SK-N-SH (cell line): ENCODE results near the gene NKD1. TPM values are rescaled to one million over a fixed set of nuclear protein-coding genes. Genes with fewer than 3 reads are reported as not detected.

Experiments
- CTCF ChIA-PET: fragments of 300-600, 350-600 bp; formaldehyde crosslinking; extraction: SDS; loops from one replicate; lab custom pipeline; 2021; lab: Yijun Ruan, JAX
- POLR2A ChIA-PET: fragments of 350-600 bp; sonication (Branson Sonifier 250); formaldehyde crosslinking; extraction: SDS; loops from one replicate; lab custom pipeline; 2020; ENCODE audit warnings: antibody characterized with exemption, inconsistent platforms; lab: Yijun Ruan, JAX
- DNase-seq: peaks from one replicate; pipeline ENCODE4 v3.0.0; 2012
- H2AFZ ChIP-seq: fragments of 200-600 bp; sonication (generic); 2 replicates; pipeline ENCODE4 v1.8.1; 2016; ENCODE audit warnings: antibody characterized with exemption, mild to moderate bottlenecking, low read depth
- H3F3A ChIP-seq: fragments of 200-600 bp; sonication (generic); replicated peaks from 2 replicates; pipeline ENCODE3; 2016; ENCODE audit warnings: antibody characterized with exemption, mild to moderate bottlenecking; ENCODE audit not compliant: insufficient read depth
- H3K27ac ChIP-seq, 2 experiments: fragments of 200-500 bp in 1 of 2; fragments of 200-600 bp in 1 of 2; sonication (Bioruptor generic) in 1 of 2; sonication (generic), shearing (Covaris generic) in 1 of 2; 2 replicates each; pipeline versions ENCODE4 v1.5.1 to v1.6.1; 2014 to 2016; ENCODE audit warnings: low read depth in 2 of 2, inconsistent platforms in 1 of 2, low read length in 1 of 2, mild to moderate bottlenecking in 1 of 2, mixed read lengths in 1 of 2
- H3K27me3 ChIP-seq: fragments of 200-600 bp; sonication (generic), shearing (Covaris generic); 2 replicates; pipeline ENCODE4 v1.6.1; 2016; ENCODE audit warnings: mixed run types; ENCODE audit not compliant: insufficient read depth
- H3K36me3 ChIP-seq, 2 experiments: fragments of 200-500 bp in 1 of 2; fragments of 200-600 bp in 1 of 2; sonication (Bioruptor generic) in 1 of 2; sonication (generic) in 1 of 2; replicated peaks in 1 of 2; 2 replicates each; pipeline versions ENCODE3 to v1.5.1; 2014 to 2016; ENCODE audit warnings: low read length in 1 of 2, mild to moderate bottlenecking in 1 of 2; ENCODE audit not compliant: insufficient read depth in 2 of 2, control insufficient read depth in 1 of 2
- H3K4me1 ChIP-seq, 2 experiments: fragments of 200-500 bp in 1 of 2; fragments of 200-600 bp in 1 of 2; sonication (Bioruptor generic) in 1 of 2; sonication (generic), shearing (Covaris generic) in 1 of 2; 2 replicates each; pipeline versions ENCODE4 v1.5.1 to v1.6.1; 2014 to 2016; ENCODE audit warnings: low read depth in 1 of 2, low read length in 1 of 2, mixed run types in 1 of 2; ENCODE audit not compliant: insufficient read depth in 2 of 2, control insufficient read depth in 1 of 2
- H3K4me2 ChIP-seq: fragments of 200-600 bp; sonication (generic), shearing (Covaris generic); 2 replicates; pipeline ENCODE4 v1.6.1; 2017; ENCODE audit warnings: mixed run types
- H3K4me3 ChIP-seq, 2 experiments: fragments of 200-500 bp in 1 of 2; fragments of 200-600 bp in 1 of 2; sonication (Bioruptor generic) in 1 of 2; sonication (generic), shearing (Covaris generic) in 1 of 2; 2 replicates each; pipeline versions ENCODE4 v1.5.1 to v1.8.1; 2014 to 2016; ENCODE audit warnings: low read depth in 2 of 2, inconsistent platforms in 1 of 2, low read length in 1 of 2, mild to moderate bottlenecking in 1 of 2, mixed read lengths in 1 of 2, moderate library complexity in 1 of 2
- H3K79me2 ChIP-seq: fragments of 200-600 bp; sonication (generic); 2 replicates; pipeline ENCODE4 v1.8.1; 2017; ENCODE audit warnings: mild to moderate bottlenecking; ENCODE audit not compliant: insufficient read depth
- H3K9ac ChIP-seq: fragments of 200-600 bp; sonication (generic); 2 replicates; pipeline ENCODE4 v1.6.1; 2017; ENCODE audit warnings: mixed run types
- H3K9me2 ChIP-seq: fragments of 200-600 bp; sonication (generic); 2 replicates; pipeline ENCODE4 v1.6.1; 2017; ENCODE audit warnings: mixed run types
- H3K9me3 ChIP-seq: fragments of 200-600 bp; sonication (generic); 2 replicates; pipeline ENCODE4 v1.6.1; 2017; ENCODE audit warnings: mixed run types, mild to moderate bottlenecking, moderate library complexity
- H4K20me1 ChIP-seq: fragments of 200-600 bp; sonication (generic); 2 replicates; pipeline ENCODE4 v1.6.1; 2017; ENCODE audit warnings: mild to moderate bottlenecking, mixed run types; ENCODE audit not compliant: insufficient read depth
- CHD2 ChIP-seq: fragments of 150-350 bp; IDR thresholded peaks from 2 replicates; pipeline ENCODE4 v1.6.1; 2018; ENCODE audit warnings: low read length; ENCODE audit not compliant: partially characterized antibody
- CTCF ChIP-seq: fragments of 200-600 bp; sonication (generic); IDR thresholded peaks from 2 replicates; pipeline ENCODE4 v1.6.1; 2017; ENCODE audit warnings: antibody characterized with exemption, mild to moderate bottlenecking, moderate library complexity
- EP300 ChIP-seq, 2 experiments: IDR thresholded peaks; 2 replicates each; pipeline versions ENCODE4 v1.4.0 to v1.6.1; 2012; ENCODE audit warnings: borderline replicate concordance in 1 of 2, low read depth in 1 of 2, low read length in 1 of 2
- FOSL2 ChIP-seq: IDR thresholded peaks from 2 replicates; pipeline ENCODE4 v1.4.0; 2012; ENCODE audit warnings: low read depth, mild to moderate bottlenecking, moderate library complexity, borderline replicate concordance
- FOXJ3 ChIP-seq: sonication (generic); formaldehyde crosslinking; IDR thresholded peaks from 2 replicates; pipeline ENCODE4 v1.5.1; 2020; ENCODE audit warnings: mild to moderate bottlenecking, missing genetic modification reagents
- GATA2 ChIP-seq: sonication (generic); formaldehyde crosslinking; IDR thresholded peaks from 2 replicates; pipeline ENCODE4 v1.5.0; 2020; ENCODE audit warnings: mild to moderate bottlenecking, missing genetic modification reagents
- IRF3 ChIP-seq: fragments of 150-350 bp; IDR thresholded peaks from 2 replicates; pipeline ENCODE4 v1.6.1; 2016; ENCODE audit warnings: mild to moderate bottlenecking, low read depth, low read length
- MAX ChIP-seq: IDR thresholded peaks from 2 replicates; pipeline ENCODE4 v1.4.0; 2012; ENCODE audit warnings: low read depth
- NFIC ChIP-seq: IDR thresholded peaks from 2 replicates; pipeline ENCODE4 v1.4.0; 2012; ENCODE audit warnings: borderline replicate concordance
- NRF1 ChIP-seq: IDR thresholded peaks from 2 replicates; pipeline ENCODE4 v1.6.1; 2012; ENCODE audit warnings: low read depth, mild to moderate bottlenecking, low read length
- PBX3 ChIP-seq: IDR thresholded peaks from 2 replicates; pipeline ENCODE4; 2012
- POLR2AphosphoS5 ChIP-seq: IDR thresholded peaks from 2 replicates; pipeline ENCODE4 v1.6.1; 2012; ENCODE audit warnings: low read depth, low read length
- RAD21 ChIP-seq: IDR thresholded peaks from 2 replicates; pipeline ENCODE4 v1.6.1; 2012; ENCODE audit warnings: mild to moderate bottlenecking, low read length
- RFX5 ChIP-seq: IDR thresholded peaks from 2 replicates; pipeline ENCODE4 v1.6.1; 2012; ENCODE audit warnings: mild to moderate bottlenecking, improper control_type of control experiment, low read length
- RXRA ChIP-seq: IDR thresholded peaks from 2 replicates; pipeline ENCODE4 v1.4.0; 2012; ENCODE audit warnings: low read depth, mild to moderate bottlenecking, borderline replicate concordance
- SIN3A ChIP-seq: IDR thresholded peaks from 2 replicates; pipeline ENCODE4 v1.6.1; 2012; ENCODE audit warnings: low read depth, mild to moderate bottlenecking, low read length, moderate library complexity, borderline replicate concordance
- SMC3 ChIP-seq: IDR thresholded peaks from 2 replicates; pipeline ENCODE4 v1.6.1; 2012; ENCODE audit warnings: low read depth, low read length, improper control_type of control experiment
- TAF1 ChIP-seq: IDR thresholded peaks from 2 replicates; pipeline ENCODE4 v1.6.1; 2012; ENCODE audit warnings: low read depth, mild to moderate bottlenecking, low read length, moderate library complexity, borderline replicate concordance
- TCF12 ChIP-seq: IDR thresholded peaks from 2 replicates; pipeline ENCODE4 v1.4.0; 2012
- USF2 ChIP-seq: fragments of 150-350 bp; IDR thresholded peaks from 2 replicates; pipeline ENCODE4 v1.6.1; 2017; ENCODE audit warnings: antibody characterized with exemption, low read length, low read depth, borderline replicate concordance
- YY1 ChIP-seq: IDR thresholded peaks from 2 replicates; pipeline ENCODE4 v1.4.0; 2012; ENCODE audit warnings: low read depth, mild to moderate bottlenecking
- WGBS: methylation state at CpG from one replicate; pipeline ENCODE4 v1.1.6; 2017; ENCODE audit warnings: low lambda C conversion rate; 5-methylcytosine and 5-hydroxymethylcytosine counted together
- polyA plus RNA-seq, 3 experiments: library from polyadenylated mRNA; depleted of rRNA; stranded (reverse); fragments of >200 nt; gene quantifications; 2 replicates each; pipeline ENCODE4 v1.2.3, GENCODE V29; 2012

NKD1 gene
- polyA plus RNA-seq, 1 of the 3 experiments (the other 2 are of a cell fraction), result 0.02 TPM

GRCh38 chr16:50657241-50657640 lies 109.0 kb downstream of the NKD1 start:
- H3K4me3 ChIP-seq, result no peak overlapping the region
- no peaks in the 10 kb centered on the region for H3K9me2 ChIP-seq
- no peaks in the 10 kb centered on the region for H3K36me3 ChIP-seq
- H4K20me1 ChIP-seq, result no peaks in the 10 kb centered on the region
- H3K9me3 ChIP-seq, result no peaks in the 10 kb centered on the region
- no peak for TF ChIP-seq IRF3
- no peak for TF ChIP-seq FOXJ3 (CRISPR knock-in tag)
- no peak for TF ChIP-seq PBX3
- TF ChIP-seq RFX5, result no peak
- TF ChIP-seq TCF12, result no peak
- no peak for TF ChIP-seq SMC3
- no peak for TF ChIP-seq RAD21
- TF ChIP-seq USF2, result no peak
- no peak for TF ChIP-seq CHD2
- no peak for TF ChIP-seq POLR2AphosphoS5
- no peak for TF ChIP-seq MAX
- TF ChIP-seq FOSL2, result no peak
- TF ChIP-seq NRF1, result no peak
- TF ChIP-seq GATA2 (CRISPR knock-in tag), result no peak
- TF ChIP-seq YY1, result no peak
- WGBS, result 46% methylated on average over 2 of the region's 5 CpGs
- H3K27ac ChIP-seq, result no peak overlapping the region
- H3K4me2 ChIP-seq, result no peak overlapping the region
- DNase-seq, result no peak
- H3K79me2 ChIP-seq, result no peaks in the 10 kb centered on the region
- H2AFZ ChIP-seq, result no peak overlapping the region
- no peak overlapping the region for H3K9ac ChIP-seq
- H3F3A ChIP-seq, result no peaks in the 10 kb centered on the region
- CTCF ChIA-PET, result interaction anchor here (10.0 kb wide), 1 partner anchor 8 kb away, joined by 103 read pairs; no protein-coding TSS in a partner anchor
- POLR2A ChIA-PET, result interaction anchor here (0.6 kb wide), 1 partner anchor 49 kb away, joined by 4 read pairs; no protein-coding TSS in a partner anchor
- H3K4me1 ChIP-seq, result peaks cover 0 to 7% of the 10 kb centered on the region in 2 experiments; a peak in 1 of 4 replicates
- no peaks in the 10 kb centered on the region for H3K27me3 ChIP-seq

GRCh38 chr16:50659806-50660205 lies 111.6 kb downstream of the NKD1 start:
- H3K4me3 ChIP-seq, result no peak overlapping the region
- no peak for DNase-seq
- no peaks in the 10 kb centered on the region for H3K36me3 ChIP-seq
- ChIA-PET CTCF (interaction anchor here (1.8 to 14.1 kb wide), 2 partner anchors 146 to 289 kb away, joined by 7 to 326 read pairs; partner anchors contain the start of gene BRD7), POLR2A (no interaction called here)
- TF ChIP-seq CTCF (no peak), SIN3A (no peak), FOXJ3 (CRISPR knock-in tag) (no peak), NFIC (no peak), TCF12 (no peak), GATA2 (CRISPR knock-in tag) (no peak), CHD2 (no peak), YY1 (no peak), EP300 (IDR thresholded peaks at IDR 0.05; ENCODE audit: borderline replicate concordance in 1 of 2, low read depth in 1 of 2, low read length in 1 of 2) (no peak), RXRA (no peak), RAD21 (no peak), TAF1 (no peak), RFX5 (no peak)
- no peak overlapping the region for H3K9ac ChIP-seq
- H3K9me2 ChIP-seq, result no peaks in the 10 kb centered on the region
- H4K20me1 ChIP-seq, result no peaks in the 10 kb centered on the region
- no peaks in the 10 kb centered on the region for H3F3A ChIP-seq
- 45% methylated on average over 5 of the region's 5 CpGs for WGBS
- H2AFZ ChIP-seq, result no peak overlapping the region
- H3K27ac ChIP-seq, result no peak overlapping the region
- no peaks in the 10 kb centered on the region for H3K79me2 ChIP-seq
- no peaks in the 10 kb centered on the region for H3K27me3 ChIP-seq
- no peaks in the 10 kb centered on the region for H3K9me3 ChIP-seq
- no peaks in the 10 kb centered on the region; a peak in 1 of 4 replicates for H3K4me1 ChIP-seq
- H3K4me2 ChIP-seq, result no peak overlapping the region
